Measurements from ENCODE around the gene DIP2C.

GRCh38 chr10:384538-385305, 304.7 kb downstream of the DIP2C start:
- TF ChIP-seq CTCF (IDR thresholded peaks at IDR 0.05) (no peak), POLR2AphosphoS5 (IDR thresholded peaks at IDR 0.05) (no peak), POLR2A (IDR thresholded peaks at IDR 0.05) (no peak), EP300 (IDR thresholded peaks at IDR 0.05; ENCODE audit: low read depth) (no peak)

All from transverse colon (tissue), 4 donors.